NCI-H774 (cell line): ENCODE results near the gene DGKA.
"Not testable (repeated sequence)": the region's sequence is repeated elsewhere in the genome, so short reads cannot be mapped to it uniquely, and the experiment has no call there.

Experiments used
- DNase-seq: peaks from one replicate; lab custom pipeline; 2025; lab: John Stamatoyannopoulos, UW

The DGKA gene

GRCh38 chr12:55999522-55999921, 68.6 kb downstream of the DGKA start:
- DNase-seq = not testable (repeated sequence)

- DNase-seq = not testable (repeated sequence)
Measured at GRCh38 chr12:55999999-56000540, 69.1 kb downstream of the DGKA start.

GRCh38 chr12:56001487-56002100, 70.6 kb downstream of the DGKA start:
- no peak for DNase-seq

- not testable (repeated sequence) for DNase-seq
Measured at GRCh38 chr12:56003376-56003775, 72.4 kb downstream of the DGKA start.
